Activated T-helper 17 cell treated with anti-CD3 and anti-CD28 coated beads, Interleukin-2, amount 50 U/mL, for 72 hours (primary cell): ENCODE measurements around the gene GPR55. TPM values are rescaled to one million over a fixed set of nuclear protein-coding genes. Genes with fewer than 3 reads are reported as not detected.

Experiments
- ATAC-seq: fragments of 150-1000 bp; cut with Tn5 transposase; replicated peaks from 2 replicates; pipeline ENCODE4 v1.10.0; 2021; ENCODE audit warnings: mild to moderate bottlenecking, moderate library complexity
- H3K27ac Mint-ChIP-seq: one replicate; pipeline ENCODE4 v1.8.0; 2022; ENCODE audit warnings: mixed read lengths
- H3K27me3 Mint-ChIP-seq: one replicate; pipeline ENCODE4 v1.8.0; 2022; ENCODE audit warnings: mixed read lengths
- H3K36me3 Mint-ChIP-seq: one replicate; pipeline ENCODE4 v1.8.0; 2022; ENCODE audit warnings: low read depth, mild to moderate bottlenecking, mixed read lengths
- H3K4me1 Mint-ChIP-seq: one replicate; pipeline ENCODE4 v1.8.0; 2022; ENCODE audit warnings: mixed read lengths
- H3K4me3 Mint-ChIP-seq: one replicate; pipeline ENCODE4 v1.8.0; 2022; ENCODE audit warnings: mild to moderate bottlenecking, mixed read lengths
- H3K9me3 Mint-ChIP-seq: one replicate; pipeline ENCODE4 v1.8.0; 2022; ENCODE audit warnings: mixed read lengths
- total RNA-seq, 2 donors: library from RNA; stranded (reverse); gene quantifications; one replicate each; pipeline ENCODE4 v1.2.3, GENCODE V29; 2022

The GPR55 gene
- total RNA-seq, 2 donors from 2014 or later = 11.1 to 19.9 TPM

- peak; percentile 61 for ATAC-seq
- Mint-ChIP-seq H3K9me3 (no peaks in the 10 kb centered on the region), H3K4me3 (peak overlapping the region; percentile 3), H3K36me3 (peaks cover 6% of the 10 kb centered on the region), H3K4me1 (peaks cover 12% of the 10 kb centered on the region), H3K27me3 (no peaks in the 10 kb centered on the region), H3K27ac (no peak overlapping the region)
Measured at GRCh38 chr2:230872968-230873660, 51.9 kb downstream of the GPR55 start.

DNA sequence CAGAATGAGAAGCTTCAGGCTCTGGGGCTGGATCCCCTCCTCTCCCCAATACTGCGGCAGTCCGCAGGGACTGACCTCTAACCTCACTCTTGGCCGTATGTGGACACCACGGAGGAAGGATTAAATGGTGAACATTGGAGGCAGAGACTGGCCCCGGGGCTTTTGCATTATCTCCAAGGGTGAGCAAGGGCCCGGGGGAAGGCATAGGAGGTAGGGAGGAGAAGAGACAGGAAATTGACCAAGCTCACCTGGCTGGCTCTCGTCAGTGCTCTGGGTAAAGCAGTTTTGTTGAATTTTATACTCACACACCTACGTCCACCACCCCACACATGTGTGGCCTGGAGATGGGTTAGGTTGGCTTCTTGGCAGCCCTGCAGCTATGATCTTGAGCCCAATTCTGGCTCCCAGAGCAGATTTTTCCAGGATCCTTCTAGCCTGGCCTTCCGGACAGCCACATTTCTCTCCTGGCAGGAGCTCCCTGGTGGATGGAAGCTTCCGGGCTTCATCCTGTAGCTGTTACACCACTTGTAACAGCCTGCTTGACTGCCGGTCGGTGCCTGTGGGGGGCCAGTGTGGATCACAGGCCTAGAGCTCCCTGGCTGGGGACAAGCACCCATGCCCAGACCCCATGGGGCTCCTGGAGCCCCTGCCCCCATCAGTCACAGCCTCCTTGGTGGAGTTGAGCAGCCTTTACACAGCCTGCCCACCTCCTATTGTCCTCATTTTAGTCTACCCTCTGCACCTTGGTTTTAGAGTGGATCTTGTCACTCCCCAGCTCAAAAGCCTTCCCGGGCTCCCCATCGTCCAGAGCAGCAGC, 52.7 kb downstream of the GPR55 start:
- H3K36me3 Mint-ChIP-seq = no peaks in the 10 kb centered on the region
- H3K27me3 Mint-ChIP-seq = no peaks in the 10 kb centered on the region
- no peaks in the 10 kb centered on the region for H3K9me3 Mint-ChIP-seq
- ATAC-seq = no peak
- H3K4me1 Mint-ChIP-seq = peaks cover 12% of the 10 kb centered on the region
- no peak overlapping the region for H3K27ac Mint-ChIP-seq
- peak overlapping the region; percentile 3 for H3K4me3 Mint-ChIP-seq

DNA sequence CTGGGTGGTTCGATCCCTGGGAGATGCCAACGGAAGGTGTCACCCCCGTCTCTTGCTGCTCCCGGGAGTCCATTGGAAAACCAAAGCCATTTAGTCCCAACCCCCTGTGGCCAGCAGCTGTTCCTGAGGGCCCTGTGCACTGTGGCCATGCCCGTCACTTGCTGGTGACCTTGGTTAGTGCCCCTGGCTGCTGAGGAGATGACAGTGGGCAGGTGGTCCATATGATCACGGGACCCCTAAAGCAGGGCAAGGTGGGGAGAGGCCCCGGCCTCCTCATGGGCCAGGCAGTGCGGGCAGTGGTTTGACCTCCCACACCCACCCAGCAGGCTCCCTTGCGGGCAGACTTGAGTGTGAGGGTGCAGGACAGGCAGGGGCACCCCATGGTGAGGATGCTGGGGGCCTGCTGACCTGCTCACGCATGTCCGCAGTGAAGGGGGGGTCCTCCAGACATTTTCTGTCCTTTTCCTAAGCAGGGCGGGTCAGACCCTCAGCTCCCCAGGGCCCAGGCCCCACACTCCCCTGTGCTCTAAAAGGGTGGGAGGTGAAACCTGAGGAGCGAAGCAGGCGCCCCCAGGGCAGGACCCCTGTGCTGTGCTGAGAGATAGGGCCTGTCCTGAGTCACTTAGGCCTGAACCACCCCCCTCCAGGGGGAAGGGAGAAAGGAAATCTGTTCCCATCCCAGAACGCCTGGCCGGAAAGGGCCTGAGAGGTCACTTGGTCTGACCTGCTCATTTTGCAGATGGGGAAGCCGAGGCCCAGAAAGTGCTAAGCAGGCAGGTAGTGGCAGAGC, 53.5 kb downstream of the GPR55 start:
- Mint-ChIP-seq H3K4me3 (no peak overlapping the region), H3K36me3 (no peaks in the 10 kb centered on the region), H3K27ac (no peak overlapping the region), H3K9me3 (no peaks in the 10 kb centered on the region), H3K4me1 (peaks cover 16% of the 10 kb centered on the region), H3K27me3 (no peaks in the 10 kb centered on the region)
- no peak for ATAC-seq

DNA sequence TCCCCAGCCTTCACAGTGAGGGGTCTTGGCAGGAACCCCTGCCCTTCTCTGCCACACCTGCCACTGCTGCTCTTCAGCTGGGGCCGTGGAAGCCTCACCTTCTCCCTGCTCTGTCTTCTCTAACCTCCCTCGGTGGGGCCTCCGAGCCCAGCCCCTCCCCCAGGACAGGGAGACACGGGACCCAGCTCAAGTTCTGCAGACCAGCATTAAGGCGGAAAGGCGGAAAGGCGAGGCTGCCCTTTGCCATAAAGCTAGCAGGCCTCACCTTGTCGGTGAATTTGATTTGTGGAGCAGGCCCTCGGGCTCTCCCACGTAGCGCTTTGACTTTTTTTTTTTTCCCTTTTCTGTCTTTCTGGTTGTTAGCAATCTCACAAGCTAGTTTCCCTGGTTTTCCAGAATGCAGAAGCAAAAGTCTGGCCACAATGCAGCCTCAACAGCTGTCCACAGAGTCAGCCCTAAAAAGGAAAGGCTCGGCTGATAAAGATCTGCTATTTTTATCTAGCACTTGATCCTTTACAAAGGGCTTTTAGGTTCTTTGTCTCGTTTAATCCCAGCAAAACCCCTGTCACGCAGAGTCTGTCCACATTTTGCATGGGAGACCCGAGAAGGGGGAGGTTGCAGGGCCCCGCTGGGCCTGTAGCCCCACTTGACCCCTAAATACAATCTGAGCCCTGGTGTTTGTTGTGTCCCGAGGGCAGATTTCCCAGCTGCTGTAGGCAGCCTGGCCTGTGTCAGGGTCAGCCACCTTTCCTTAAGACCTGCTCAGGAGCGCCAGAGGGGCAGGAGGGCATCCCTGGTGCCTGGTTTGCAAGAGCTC, 54.3 kb downstream of the GPR55 start:
- H3K4me3 Mint-ChIP-seq = no peak overlapping the region
- H3K36me3 Mint-ChIP-seq = no peaks in the 10 kb centered on the region
- no peaks in the 10 kb centered on the region for H3K27me3 Mint-ChIP-seq
- peak overlapping the region; percentile 46 for H3K27ac Mint-ChIP-seq
- H3K9me3 Mint-ChIP-seq = no peaks in the 10 kb centered on the region
- H3K4me1 Mint-ChIP-seq = peaks cover 16% of the 10 kb centered on the region
- no peak for ATAC-seq

DNA sequence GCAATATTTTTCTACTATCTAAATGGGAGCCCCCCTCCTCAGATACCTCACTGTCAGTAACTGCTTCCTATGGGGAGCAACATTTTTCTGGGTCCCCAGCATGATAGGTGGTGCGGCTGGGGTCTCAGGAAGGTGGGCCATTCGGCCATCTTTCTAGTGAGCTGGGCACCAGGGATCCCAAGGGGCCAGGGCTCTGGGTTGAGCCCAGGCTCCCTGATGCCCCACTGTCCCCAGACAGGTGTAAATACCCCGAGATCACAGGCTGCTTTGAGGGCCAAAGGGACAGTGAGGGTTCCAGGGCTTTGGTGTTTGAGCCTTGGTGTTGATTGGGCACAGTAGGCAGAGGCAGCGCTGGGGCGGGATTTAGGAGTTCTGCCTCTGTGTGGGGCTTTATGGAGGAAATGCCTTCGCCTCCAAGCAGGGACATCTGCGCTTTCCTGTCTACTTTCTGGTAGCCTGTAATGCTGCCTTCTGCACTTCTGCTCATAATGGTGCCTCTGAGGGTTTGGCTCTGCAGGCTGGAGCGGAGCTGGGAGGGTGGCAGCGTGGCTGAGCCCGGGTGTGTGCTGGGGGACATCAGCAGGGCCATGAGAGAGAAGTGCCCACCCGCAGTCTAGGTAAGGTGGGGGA, 55.0 kb downstream of the GPR55 start:
- Mint-ChIP-seq H3K4me1 (peaks cover 16% of the 10 kb centered on the region), H3K4me3 (no peak overlapping the region), H3K27me3 (no peaks in the 10 kb centered on the region), H3K36me3 (no peaks in the 10 kb centered on the region), H3K27ac (peak overlapping the region; percentile 46), H3K9me3 (no peaks in the 10 kb centered on the region)
- no peak for ATAC-seq

GRCh38 chr2:230868947-230869913, 55.8 kb downstream of the GPR55 start:
- Mint-ChIP-seq H3K36me3 (no peaks in the 10 kb centered on the region), H3K4me3 (no peak overlapping the region), H3K4me1 (peaks cover 14% of the 10 kb centered on the region), H3K27me3 (no peaks in the 10 kb centered on the region), H3K27ac (no peak overlapping the region), H3K9me3 (no peaks in the 10 kb centered on the region)
- ATAC-seq = no peak

GRCh38 chr2:230868161-230868946, 56.7 kb downstream of the GPR55 start:
- H3K4me3 Mint-ChIP-seq = no peak overlapping the region
- H3K9me3 Mint-ChIP-seq = no peaks in the 10 kb centered on the region

GRCh38 chr2:230866756-230867523, 58.1 kb downstream of the GPR55 start:
- peaks cover 13% of the 10 kb centered on the region for H3K4me1 Mint-ChIP-seq
- no peak overlapping the region for H3K27ac Mint-ChIP-seq
- H3K36me3 Mint-ChIP-seq = no peaks in the 10 kb centered on the region
- peak overlapping the region; percentile 54 for H3K4me3 Mint-ChIP-seq
- no peaks in the 10 kb centered on the region for H3K27me3 Mint-ChIP-seq
- no peaks in the 10 kb centered on the region for H3K9me3 Mint-ChIP-seq
- ATAC-seq = no peak

More at GRCh38 chr2:230868161-230868946, 56.7 kb downstream of the GPR55 start:
- H3K4me1 Mint-ChIP-seq = peaks cover 14% of the 10 kb centered on the region
- no peak for ATAC-seq
- H3K27me3 Mint-ChIP-seq = no peaks in the 10 kb centered on the region
- H3K27ac Mint-ChIP-seq = no peak overlapping the region
- H3K36me3 Mint-ChIP-seq = no peaks in the 10 kb centered on the region

DNA sequence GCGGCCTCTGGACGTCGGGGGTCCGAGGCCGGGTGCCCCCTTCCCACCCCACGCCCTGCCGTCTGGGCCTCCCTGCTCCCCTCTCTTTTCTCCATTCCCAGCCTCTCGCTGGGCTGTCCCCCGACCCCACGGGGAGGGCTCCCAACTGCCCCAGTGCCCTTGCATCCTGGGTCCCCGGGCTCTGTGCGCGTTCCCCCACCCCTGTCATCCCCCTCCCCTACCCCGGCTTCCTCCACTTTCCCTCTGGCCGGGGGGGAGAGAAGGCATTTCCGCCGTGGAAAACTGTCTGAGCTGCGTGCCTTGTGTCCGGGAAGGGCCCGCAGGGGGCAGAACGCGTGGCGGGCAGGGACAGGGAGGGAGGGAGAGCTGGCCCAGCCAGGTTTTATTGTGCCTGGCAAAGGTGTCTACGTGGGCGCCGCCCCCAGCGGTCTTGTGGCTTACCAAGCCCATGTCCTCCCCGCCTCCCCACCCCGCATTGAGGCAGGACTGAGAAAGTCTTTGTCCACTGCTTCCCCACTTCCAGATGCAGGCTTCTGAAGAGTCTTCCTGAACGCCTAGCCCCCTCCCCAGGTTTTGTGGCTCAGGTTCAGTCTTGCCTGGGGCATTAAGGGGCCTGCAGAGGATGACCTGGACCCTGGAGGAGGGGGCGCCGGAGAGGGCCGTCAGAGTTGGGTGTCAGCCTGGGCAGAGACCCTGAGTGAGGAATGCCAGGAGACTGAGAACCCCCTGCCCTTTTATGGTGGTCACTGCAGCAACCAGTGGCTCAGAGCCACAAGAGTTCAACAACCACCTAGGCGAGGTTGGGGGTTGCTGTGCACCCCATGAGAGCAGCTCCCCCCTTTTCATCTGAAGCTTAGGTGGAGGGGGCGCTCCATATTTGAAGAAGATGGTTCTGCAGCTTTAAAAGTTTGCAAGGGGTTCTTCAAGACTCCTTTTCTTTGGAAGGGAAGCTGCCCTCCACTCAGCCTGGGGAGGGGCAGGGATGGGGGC, 59.0 kb downstream of the GPR55 start:
- H3K27me3 Mint-ChIP-seq = peaks cover 7% of the 10 kb centered on the region
- H3K4me3 Mint-ChIP-seq = peak overlapping the region; percentile 73
- no peak for ATAC-seq
- peak overlapping the region; percentile 54 for H3K27ac Mint-ChIP-seq
- no peaks in the 10 kb centered on the region for H3K36me3 Mint-ChIP-seq
- H3K9me3 Mint-ChIP-seq = no peaks in the 10 kb centered on the region
- H3K4me1 Mint-ChIP-seq = peaks cover 19% of the 10 kb centered on the region

DNA sequence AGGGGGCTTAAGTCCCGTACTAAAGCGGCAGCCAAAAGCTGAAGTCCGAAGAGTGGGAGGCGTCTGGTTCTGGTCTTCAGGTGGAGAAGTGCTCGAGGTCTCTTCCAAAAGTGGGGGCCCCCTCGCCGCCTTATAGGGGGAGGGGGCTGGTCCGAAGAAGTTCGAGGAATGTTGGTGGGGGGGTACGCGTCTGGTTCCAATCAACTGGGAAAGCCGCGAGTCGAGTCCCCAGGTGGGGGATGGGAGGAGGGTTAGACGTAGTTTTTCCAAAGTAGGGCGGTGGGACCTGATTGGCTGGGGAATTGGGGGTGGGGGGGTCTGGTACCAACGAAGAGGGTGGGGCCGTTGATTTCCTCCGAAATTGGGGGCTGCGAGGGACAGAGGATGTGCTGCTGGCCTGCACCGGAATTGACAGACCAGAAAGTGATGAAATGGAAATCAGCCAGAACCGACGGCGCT, 59.7 kb downstream of the GPR55 start:
- ATAC-seq = no peak
- Mint-ChIP-seq H3K4me3 (peak overlapping the region; percentile 73), H3K36me3 (no peaks in the 10 kb centered on the region)

More for the DNA sequence above, 59.7 kb downstream of the GPR55 start:
- H3K4me1 Mint-ChIP-seq = peaks cover 21% of the 10 kb centered on the region
- H3K27me3 Mint-ChIP-seq = peaks cover 7% of the 10 kb centered on the region
- H3K27ac Mint-ChIP-seq = no peak overlapping the region
- H3K9me3 Mint-ChIP-seq = no peaks in the 10 kb centered on the region
